Activated CD4-positive, alpha-beta T cell treated with anti-CD3 and anti-CD28 coated beads for 36 hours (primary cell): ENCODE data around the gene GRPR. TPM values are rescaled to one million over a fixed set of nuclear protein-coding genes. Genes with fewer than 3 reads are reported as not detected.
"Not testable (repeated sequence)": the region's sequence is repeated elsewhere in the genome, so short reads cannot be mapped to it uniquely, and the experiment has no call there.

Experiments used
- ATAC-seq: fragments of 200-7000 bp; cut with Tn5 transposase; one replicate; pipeline ENCODE4 v1.10.0; 2021; ENCODE audit warnings: mild to moderate bottlenecking, moderate library complexity
- CTCF ChIA-PET: fragments of 350-600 bp; sonication (Branson Sonifier 250); formaldehyde crosslinking; loops from one replicate; lab custom pipeline; 2021; ENCODE audit warnings: antibody characterized with exemption; lab: Charles Lee
- POLR2A ChIA-PET: fragments of 350-600 bp; sonication (Branson Sonifier 250); formaldehyde crosslinking; loops from one replicate; lab custom pipeline; 2021; ENCODE audit warnings: antibody characterized with exemption, inconsistent platforms; lab: Charles Lee
- DNase-seq: peaks from one replicate; pipeline ENCODE4 v3.0.0-alpha.2; 2020
- H3K27ac Mint-ChIP-seq: one replicate; pipeline ENCODE4 v1.8.0; 2021; ENCODE audit warnings: mixed read lengths
- H3K27me3 Mint-ChIP-seq: one replicate; pipeline ENCODE4 v1.8.0; 2021; ENCODE audit warnings: mixed read lengths
- H3K36me3 Mint-ChIP-seq: one replicate; pipeline ENCODE4 v1.8.0; 2021; ENCODE audit warnings: low read depth, mixed read lengths
- H3K4me1 Mint-ChIP-seq: one replicate; pipeline ENCODE4 v1.8.0; 2021; ENCODE audit warnings: mixed read lengths
- H3K4me3 Mint-ChIP-seq: one replicate; pipeline ENCODE4 v1.8.0; 2021; ENCODE audit warnings: mild to moderate bottlenecking, moderate library complexity, mixed read lengths
- H3K9me3 Mint-ChIP-seq: one replicate; pipeline ENCODE4 v1.8.0; 2021; ENCODE audit warnings: low read depth, mixed read lengths
- intact Hi-C, 2 experiments: fragments of 100-400 bp; cut with DNase I in 1 of 2; cut with micrococcal nuclease in 1 of 2; formaldehyde crosslinking; loops; one replicate each; pipeline versions ENCODE4 v1.14.2 to v1.15.1; 2022 to 2024; cut with DNase I, micrococcal nuclease
- total RNA-seq, 2 experiments: library from RNA; stranded (reverse); gene quantifications; one replicate each; pipeline ENCODE4 v1.2.3, GENCODE V29; 2021

GRPR gene
- total RNA-seq, 2 experiments from 2014 or later, result not detected

- no peak for ATAC-seq
Observed at GRCh38 chrX:16160729-16161128, 37.4 kb downstream of the GRPR start.

GRCh38 chrX:16161173-16161572 lies 37.8 kb downstream of the GRPR start:
- POLR2A ChIA-PET, DNase-seq, ATAC-seq, H3K27me3 Mint-ChIP-seq, H3K27ac Mint-ChIP-seq, H3K4me3 Mint-ChIP-seq, H3K9me3 Mint-ChIP-seq, CTCF ChIA-PET, H3K36me3 Mint-ChIP-seq, intact Hi-C loops, H3K4me1 Mint-ChIP-seq: not testable (repeated sequence)

More at GRCh38 chrX:16160729-16161128, 37.4 kb downstream of the GRPR start:
- Mint-ChIP-seq H3K27ac (no peak overlapping the region), H3K36me3 (no peaks in the 10 kb centered on the region), H3K9me3 (no peaks in the 10 kb centered on the region), H3K4me3 (no peak overlapping the region), H3K4me1 (no peaks in the 10 kb centered on the region), H3K27me3 (peaks cover 1% of the 10 kb centered on the region)
- CTCF ChIA-PET, result no interaction called here
- DNase-seq, result no peak
- POLR2A ChIA-PET, result no interaction called here
- intact Hi-C loops, result no loop called here

GRCh38 chrX:16162391-16162790 lies 39.0 kb downstream of the GRPR start:
- peaks cover 1% of the 10 kb centered on the region for H3K27me3 Mint-ChIP-seq
- no peaks in the 10 kb centered on the region for H3K4me1 Mint-ChIP-seq
- H3K36me3 Mint-ChIP-seq, result no peaks in the 10 kb centered on the region
- no peak overlapping the region for H3K27ac Mint-ChIP-seq
- H3K4me3 Mint-ChIP-seq, result no peak overlapping the region
- ChIA-PET POLR2A (no interaction called here), CTCF (no interaction called here)
- DNase-seq (no peak), ATAC-seq (no peak)
- H3K9me3 Mint-ChIP-seq, result no peaks in the 10 kb centered on the region
- intact Hi-C loops, result no loop called here

- Mint-ChIP-seq H3K4me1 (no peaks in the 10 kb centered on the region), H3K4me3 (no peak overlapping the region), H3K27ac (no peak overlapping the region), H3K9me3 (no peaks in the 10 kb centered on the region), H3K36me3 (no peaks in the 10 kb centered on the region), H3K27me3 (peaks cover 1% of the 10 kb centered on the region)
- no peak for DNase-seq
- POLR2A ChIA-PET, result no interaction called here
- no peak for ATAC-seq
- intact Hi-C loops, result no loop called here
- CTCF ChIA-PET, result no interaction called here
Observed at GRCh38 chrX:16164748-16165147, 41.4 kb downstream of the GRPR start.

- POLR2A ChIA-PET, result no interaction called here
Observed at GRCh38 chrX:16167181-16167580, 43.8 kb downstream of the GRPR start, which contains the start of gene MAGEB17. TSS of gene MAGEB17 (plus strand) at chrX:16167481. CDS start at chrX:16170383, 2,902 bp downstream.

GRCh38 chrX:16171039-16171438 lies 47.7 kb downstream of the GRPR start:
- Mint-ChIP-seq H3K27ac (no peak overlapping the region), H3K27me3 (no peaks in the 10 kb centered on the region), H3K4me1 (no peaks in the 10 kb centered on the region), H3K4me3 (no peak overlapping the region), H3K36me3 (no peaks in the 10 kb centered on the region), H3K9me3 (no peaks in the 10 kb centered on the region)
- no peak for DNase-seq
- ChIA-PET CTCF (no interaction called here), POLR2A (no interaction called here)
- no peak for ATAC-seq
- intact Hi-C loops, result no loop called here

More at GRCh38 chrX:16167181-16167580, 43.8 kb downstream of the GRPR start, which contains the start of gene MAGEB17:
- ATAC-seq (no peak), DNase-seq (no peak)
- CTCF ChIA-PET, result no interaction called here
- H3K27me3 Mint-ChIP-seq, result peaks cover 1% of the 10 kb centered on the region
- H3K27ac Mint-ChIP-seq, result no peak within 1 kb of the TSS
- H3K36me3 Mint-ChIP-seq, result no peaks in the 10 kb centered on the region
- intact Hi-C loops, result no loop called here
- no peaks in the 10 kb centered on the region for H3K4me1 Mint-ChIP-seq
- H3K4me3 Mint-ChIP-seq, result no peak within 1 kb of the TSS
- no peaks in the 10 kb centered on the region for H3K9me3 Mint-ChIP-seq

- DNase-seq (no peak), ATAC-seq (no peak)
- Mint-ChIP-seq H3K36me3 (no peaks in the 10 kb centered on the region), H3K4me3 (no peak overlapping the region), H3K27ac (no peak overlapping the region), H3K9me3 (no peaks in the 10 kb centered on the region), H3K27me3 (no peaks in the 10 kb centered on the region), H3K4me1 (no peaks in the 10 kb centered on the region)
- intact Hi-C loops, result no loop called here
- ChIA-PET CTCF (no interaction called here), POLR2A (no interaction called here)
Observed at GRCh38 chrX:16171944-16172343, 48.6 kb downstream of the GRPR start.

- Mint-ChIP-seq H3K27me3 (no peaks in the 10 kb centered on the region), H3K36me3 (no peaks in the 10 kb centered on the region), H3K4me1 (no peaks in the 10 kb centered on the region), H3K27ac (no peak overlapping the region), H3K9me3 (no peaks in the 10 kb centered on the region), H3K4me3 (no peak overlapping the region)
- CTCF ChIA-PET, result no interaction called here
- no peak for ATAC-seq
- intact Hi-C loops, result no loop called here
- DNase-seq, result no peak
- POLR2A ChIA-PET, result no interaction called here
Observed at GRCh38 chrX:16172391-16172790, 49.0 kb downstream of the GRPR start.

- no peak for DNase-seq
- peaks cover 3% of the 10 kb centered on the region for H3K27me3 Mint-ChIP-seq
- H3K4me1 Mint-ChIP-seq, result no peaks in the 10 kb centered on the region
- intact Hi-C loops, result no loop called here
- ChIA-PET POLR2A (no interaction called here), CTCF (no interaction called here)
- H3K27ac Mint-ChIP-seq, result no peak overlapping the region
- H3K9me3 Mint-ChIP-seq, result no peaks in the 10 kb centered on the region
- no peak for ATAC-seq
- no peaks in the 10 kb centered on the region for H3K36me3 Mint-ChIP-seq
- no peak overlapping the region for H3K4me3 Mint-ChIP-seq
Observed at GRCh38 chrX:16175329-16176061, 52.1 kb downstream of the GRPR start.

GRCh38 chrX:16177260-16177659 lies 53.9 kb downstream of the GRPR start:
- H3K27me3 Mint-ChIP-seq, result peaks cover 3% of the 10 kb centered on the region
- POLR2A ChIA-PET, result no interaction called here

GRCh38 chrX:16183843-16184242 lies 60.5 kb downstream of the GRPR start:
- H3K4me3 Mint-ChIP-seq, H3K9me3 Mint-ChIP-seq, CTCF ChIA-PET, intact Hi-C loops, H3K27ac Mint-ChIP-seq, H3K4me1 Mint-ChIP-seq, DNase-seq, ATAC-seq, H3K36me3 Mint-ChIP-seq, POLR2A ChIA-PET, H3K27me3 Mint-ChIP-seq: not testable (repeated sequence)

More at GRCh38 chrX:16177260-16177659, 53.9 kb downstream of the GRPR start:
- DNase-seq, result no peak
- H3K36me3 Mint-ChIP-seq, result no peaks in the 10 kb centered on the region
- H3K9me3 Mint-ChIP-seq, result no peaks in the 10 kb centered on the region
- CTCF ChIA-PET, result no interaction called here
- intact Hi-C loops, result no loop called here
- no peak overlapping the region for H3K4me3 Mint-ChIP-seq
- no peaks in the 10 kb centered on the region for H3K4me1 Mint-ChIP-seq
- ATAC-seq, result no peak
- no peak overlapping the region for H3K27ac Mint-ChIP-seq

GRCh38 chrX:16185725-16186136 lies 62.4 kb downstream of the GRPR start:
- peak; percentile 3 for DNase-seq
- no peak overlapping the region for H3K27ac Mint-ChIP-seq
- no peaks in the 10 kb centered on the region for H3K9me3 Mint-ChIP-seq
- intact Hi-C loops, result no loop called here
- ATAC-seq, result peak; percentile 77
- H3K36me3 Mint-ChIP-seq, result no peaks in the 10 kb centered on the region
- peaks cover 4% of the 10 kb centered on the region for H3K4me1 Mint-ChIP-seq
- no peaks in the 10 kb centered on the region for H3K27me3 Mint-ChIP-seq
- ChIA-PET POLR2A (no interaction called here), CTCF (no interaction called here)
- H3K4me3 Mint-ChIP-seq, result no peak overlapping the region
